Measurements from ENCODE around the gene PRKAR1B.

PRKAR1B gene

DNA sequence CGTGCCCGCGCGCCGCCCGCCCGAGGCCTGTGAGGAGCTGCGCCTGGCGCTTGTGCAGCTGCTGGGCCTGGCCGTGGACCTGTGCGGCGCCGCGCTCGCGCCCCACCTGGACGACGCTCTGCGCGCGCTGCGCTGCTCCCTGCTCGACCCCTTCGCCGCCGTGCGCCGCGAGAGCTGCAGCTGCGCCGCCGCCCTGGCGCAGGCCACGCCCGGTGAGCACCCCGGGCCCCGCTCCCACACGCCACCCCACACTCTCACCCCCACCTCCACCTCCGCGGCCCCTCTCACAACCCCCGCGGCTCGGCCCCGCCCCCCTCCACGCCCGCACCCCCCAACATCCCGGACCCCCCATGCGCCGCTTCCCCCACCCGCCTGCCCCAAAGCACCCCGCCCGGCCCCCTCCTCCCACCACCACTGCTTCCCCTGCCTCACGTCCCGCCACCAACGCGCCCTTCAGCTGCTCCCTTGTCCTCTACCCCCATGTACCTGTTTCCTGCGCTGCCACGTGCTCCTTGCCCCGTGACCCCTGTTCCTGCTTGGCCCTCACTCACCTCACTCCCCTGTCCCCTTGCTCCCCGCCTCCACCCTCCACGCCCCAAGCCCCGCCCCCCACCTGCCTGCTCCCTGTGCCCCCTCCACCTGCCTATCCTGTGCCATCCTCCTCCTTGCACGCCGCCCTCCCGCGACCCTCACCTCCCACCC lies at the start of gene PRKAR1B:
TSS of gene PRKAR1B (minus strand) at position 178 of the 702 bp plus-strand sequence. CDS start 15,776 bp downstream, outside the sequence.
- DNase-seq: no peak

DNA sequence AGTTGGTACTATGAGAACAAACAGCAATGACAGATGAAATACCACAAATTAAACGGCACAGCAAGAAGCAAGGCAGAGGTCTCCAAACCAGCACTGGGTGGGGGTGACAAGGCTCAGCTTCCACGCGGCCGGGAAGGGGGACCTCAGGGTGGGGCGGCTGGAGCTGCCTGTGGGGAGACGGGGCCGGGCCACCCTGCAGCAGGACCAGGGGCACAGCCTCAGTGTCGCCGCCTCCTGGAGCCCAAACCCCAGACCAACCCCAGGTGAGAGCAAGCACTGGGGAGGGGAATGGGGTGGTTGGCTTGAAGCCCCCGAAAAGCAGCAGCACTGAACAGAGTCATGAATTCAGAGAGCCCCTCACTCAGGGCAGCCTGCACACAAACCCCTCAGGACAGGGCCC lies 49.3 kb upstream of the PRKAR1B start:
- DNase-seq: no peak

DNA sequence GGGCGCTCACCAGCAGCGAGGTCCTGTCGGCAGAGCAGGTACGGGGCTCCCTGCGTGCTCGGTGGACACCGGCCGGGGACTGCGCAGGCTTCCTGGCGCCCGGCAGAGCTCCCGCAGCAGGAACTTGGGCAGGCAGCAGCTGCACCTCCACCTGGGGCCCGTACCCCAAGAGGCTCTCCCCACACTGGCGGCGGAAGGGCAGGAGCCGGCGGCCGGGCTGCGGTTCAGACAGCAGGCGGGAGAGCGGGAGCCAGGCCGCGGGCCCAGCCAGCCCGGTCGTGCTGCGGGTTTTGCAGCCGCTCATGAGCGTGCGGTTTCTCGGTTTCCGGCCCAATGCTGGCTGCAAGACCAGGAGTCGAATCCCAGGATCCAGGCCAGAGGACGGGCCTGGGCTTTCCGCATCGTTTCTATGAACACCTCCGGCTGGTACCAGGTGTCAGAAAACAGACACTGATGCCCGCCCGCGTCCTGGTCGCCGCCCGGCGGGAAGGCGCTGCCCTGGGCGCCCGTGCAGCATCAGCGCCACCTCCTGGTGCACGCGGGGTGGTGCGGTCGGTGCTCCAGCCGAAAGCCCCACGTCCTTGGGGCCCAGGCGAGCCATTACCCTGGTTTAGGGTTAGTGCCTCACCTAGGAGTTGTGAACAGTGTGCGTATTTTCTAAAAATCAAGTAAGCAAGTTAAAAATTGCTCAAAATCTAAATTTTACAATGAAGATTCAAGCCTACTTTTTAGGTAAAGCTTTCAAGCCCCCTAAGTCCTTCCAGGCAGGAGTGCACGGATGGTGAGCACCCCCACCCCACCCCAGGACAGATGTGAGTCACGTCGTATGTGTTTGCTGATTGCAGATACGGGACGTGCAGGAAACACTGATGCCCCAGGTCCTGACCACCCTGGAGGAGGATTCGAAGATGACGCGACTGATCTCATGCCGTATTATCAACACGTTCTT lies 47.4 kb upstream of the PRKAR1B start:
- DNase-seq: no peak

DNA sequence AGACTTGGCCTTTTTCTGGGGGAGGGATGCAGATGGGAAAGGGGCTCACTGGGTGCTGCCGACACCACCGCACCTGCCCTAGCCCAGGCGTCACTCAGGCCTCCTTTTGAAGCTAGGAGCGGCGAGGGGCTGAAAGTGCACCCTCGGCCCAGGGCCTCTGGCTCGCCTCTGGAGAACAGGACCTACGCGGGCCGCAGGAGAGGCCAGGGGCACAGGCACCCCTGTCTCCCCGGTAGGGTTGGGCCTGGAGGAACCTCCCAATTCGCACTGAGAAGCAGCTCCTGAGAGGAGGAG lies 46.5 kb upstream of the PRKAR1B start:
- no peak for DNase-seq

DNA sequence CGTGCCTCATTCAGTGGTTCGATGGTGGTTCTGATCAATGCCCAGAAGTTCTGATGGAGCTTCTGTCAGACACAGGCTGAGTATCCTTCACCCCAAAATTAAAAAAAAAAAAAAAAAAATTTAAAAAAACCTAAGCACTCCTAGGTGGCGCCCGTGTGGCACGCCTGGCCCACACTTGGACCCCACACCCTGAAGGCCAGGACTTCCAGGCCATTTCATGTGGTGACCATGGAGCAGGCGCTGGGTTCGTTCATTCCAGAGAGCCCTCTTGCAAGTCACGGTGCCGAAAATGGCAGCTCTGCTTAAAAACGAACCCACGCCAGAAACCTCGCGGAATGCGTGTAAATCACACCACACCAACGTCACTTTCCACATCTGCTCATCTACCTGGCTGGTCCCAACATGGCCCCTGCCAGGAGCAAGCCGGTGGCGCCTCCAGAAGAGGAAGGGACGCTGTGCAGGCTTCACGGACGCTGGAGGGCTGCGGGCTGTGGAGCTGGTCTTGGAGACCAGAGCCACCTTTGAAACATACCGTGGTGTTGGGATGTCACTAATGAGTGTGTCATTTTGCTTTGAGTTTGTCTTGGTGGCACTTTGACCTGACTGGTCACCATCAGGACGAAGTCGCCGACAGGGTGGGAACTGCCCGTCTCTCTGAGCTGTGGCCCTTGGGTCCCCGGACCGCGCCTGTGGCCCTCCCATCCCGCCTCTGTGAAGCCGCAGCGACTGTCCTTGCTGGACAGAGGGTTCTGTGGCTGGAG lies 46.0 kb upstream of the PRKAR1B start:
- DNase-seq: no peak

DNA sequence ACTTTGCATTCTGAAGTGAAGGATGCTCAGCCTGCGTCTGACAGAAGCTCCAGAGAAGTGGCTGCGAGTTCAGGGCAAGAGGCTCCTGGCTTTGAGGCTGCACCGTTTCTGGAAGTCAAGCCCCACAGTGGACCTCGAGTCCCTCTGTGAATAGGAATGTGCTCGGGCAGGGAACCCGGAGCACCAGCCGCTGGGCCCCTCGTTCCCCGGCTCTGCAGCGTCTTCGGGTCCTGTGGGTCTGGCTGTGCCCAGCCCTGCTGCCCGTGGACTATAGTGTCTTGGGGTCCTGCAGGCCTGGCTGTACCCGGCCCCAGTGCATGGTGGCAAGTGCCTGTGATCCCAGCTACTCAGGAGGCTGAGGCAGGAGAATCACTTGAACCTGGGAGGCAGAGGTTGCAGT lies 45.3 kb upstream of the PRKAR1B start:
- no peak for DNase-seq

DNA sequence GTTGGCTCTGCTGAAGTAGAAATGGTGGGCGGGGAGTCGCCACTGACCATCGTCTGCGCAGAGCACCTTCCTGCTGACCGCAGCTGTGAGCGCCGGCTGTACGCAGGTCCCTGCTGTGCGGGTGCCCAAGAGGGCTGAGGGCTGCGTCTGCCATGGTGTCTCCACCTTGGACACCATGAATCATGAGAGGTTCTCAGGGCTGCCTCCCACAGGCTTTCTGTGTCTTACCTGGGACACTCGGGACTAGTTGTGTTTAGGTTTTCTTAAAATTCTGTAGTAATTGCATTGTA lies 44.9 kb upstream of the PRKAR1B start:
- no peak for DNase-seq

DNA sequence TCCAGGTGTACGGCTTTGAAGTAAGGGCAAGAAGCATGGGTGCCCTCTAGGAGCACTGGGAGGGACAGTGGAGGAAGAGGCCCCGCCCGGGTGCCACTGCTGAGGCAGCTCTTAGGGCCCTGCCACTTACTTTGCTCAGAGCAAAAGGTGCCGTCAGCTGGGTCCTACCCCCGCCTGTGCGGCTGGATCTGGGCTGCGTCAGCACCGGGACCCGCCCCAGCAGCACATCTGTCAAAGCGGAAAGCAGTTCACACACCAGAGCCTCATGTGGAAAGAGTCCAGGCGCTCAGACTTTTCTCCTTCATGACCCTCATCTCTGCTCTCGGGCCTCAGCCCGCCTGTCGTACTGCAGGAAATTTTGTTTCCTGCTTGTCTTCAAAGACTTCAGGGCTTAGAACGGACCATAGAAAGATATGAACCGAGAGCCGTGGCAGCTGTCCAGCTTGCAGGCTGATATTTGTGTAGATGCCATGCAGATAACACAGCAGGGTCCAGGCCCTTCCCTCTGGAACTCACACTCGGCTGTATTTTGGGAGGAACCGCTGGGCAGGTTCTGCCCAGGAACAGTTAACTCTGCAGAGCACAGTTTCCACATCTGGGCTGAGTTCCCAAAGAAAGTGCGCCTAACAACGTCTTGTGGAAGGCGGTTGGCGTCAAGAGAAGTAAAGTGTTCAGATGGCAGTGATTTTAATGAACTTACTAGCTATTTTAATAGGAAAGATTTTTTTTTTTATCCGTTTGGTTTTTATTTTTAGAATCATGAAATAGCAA lies 44.3 kb upstream of the PRKAR1B start:
- DNase-seq: no peak

DNA sequence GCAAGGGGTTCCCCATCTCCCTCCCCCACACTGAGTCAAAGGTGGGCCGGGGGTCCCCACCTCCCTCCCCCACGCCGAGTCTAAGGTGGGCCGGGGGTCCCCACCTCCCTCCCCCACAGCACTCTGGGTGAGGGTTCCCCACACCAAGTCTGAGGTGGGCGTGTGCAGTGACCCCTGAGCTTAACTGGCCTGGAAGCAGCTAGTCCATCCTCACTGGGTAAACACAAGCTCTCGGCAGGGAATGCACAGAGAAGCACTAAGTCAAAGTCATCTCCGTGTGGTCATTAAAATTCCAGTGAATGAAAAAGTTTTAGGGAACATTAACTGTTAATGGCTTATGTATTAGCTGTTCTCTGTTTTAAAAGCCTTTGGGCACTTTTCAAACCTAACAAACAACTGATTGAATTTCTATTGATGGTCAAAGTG lies 43.7 kb upstream of the PRKAR1B start:
- DNase-seq: no peak

DNA sequence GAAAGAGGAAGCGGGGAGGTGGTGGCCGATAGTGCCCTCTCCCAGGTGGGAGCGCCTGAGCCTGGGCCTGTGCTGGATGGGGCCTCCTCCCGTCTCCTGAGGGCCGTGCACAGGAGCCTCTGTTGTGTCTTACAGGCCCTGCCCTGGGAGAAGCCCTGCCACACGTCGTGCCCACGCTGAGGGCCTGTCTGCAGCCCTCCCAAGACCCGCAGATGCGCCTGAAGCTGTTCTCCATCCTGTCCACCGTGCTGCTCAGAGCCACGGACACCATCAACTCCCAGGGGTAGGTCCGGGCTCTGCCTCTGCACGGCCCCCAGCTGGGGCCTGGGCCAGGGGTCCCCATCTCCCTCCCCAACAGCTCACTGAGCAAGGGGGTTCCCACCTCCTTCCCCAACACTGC lies 43.3 kb upstream of the PRKAR1B start:
- no peak for DNase-seq

DNA sequence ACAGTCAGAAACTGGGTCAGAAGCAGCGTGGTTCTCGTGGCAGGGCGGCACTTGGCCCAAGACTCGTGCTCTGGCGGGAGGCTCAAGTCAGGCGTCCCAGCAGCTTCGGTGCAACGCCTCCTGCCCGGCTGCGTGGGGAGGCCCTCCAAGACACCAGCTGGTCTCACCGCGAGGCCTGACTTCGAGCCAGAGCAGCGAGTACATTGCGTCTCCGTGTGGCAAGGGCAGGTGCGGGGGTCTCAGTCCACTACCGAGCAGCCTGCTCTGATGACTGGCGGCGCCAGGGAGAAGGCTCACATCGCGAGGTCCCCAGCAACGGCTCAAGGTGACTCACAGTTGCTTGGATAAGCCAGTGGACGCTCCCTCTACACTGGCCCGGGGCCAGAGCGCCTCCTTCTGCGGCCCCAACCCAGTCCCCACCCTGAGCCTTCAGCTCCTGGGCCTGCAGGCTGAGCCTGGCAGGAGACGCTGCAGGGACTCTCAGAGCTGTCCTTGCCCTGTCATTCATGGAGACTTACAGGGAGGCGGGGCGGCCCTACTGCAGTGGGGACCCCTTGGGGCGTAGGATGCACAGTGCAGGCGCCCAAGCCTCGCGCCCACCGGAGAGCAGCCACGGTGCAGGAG lies 41.9 kb upstream of the PRKAR1B start:
- DNase-seq: no peak

DNA sequence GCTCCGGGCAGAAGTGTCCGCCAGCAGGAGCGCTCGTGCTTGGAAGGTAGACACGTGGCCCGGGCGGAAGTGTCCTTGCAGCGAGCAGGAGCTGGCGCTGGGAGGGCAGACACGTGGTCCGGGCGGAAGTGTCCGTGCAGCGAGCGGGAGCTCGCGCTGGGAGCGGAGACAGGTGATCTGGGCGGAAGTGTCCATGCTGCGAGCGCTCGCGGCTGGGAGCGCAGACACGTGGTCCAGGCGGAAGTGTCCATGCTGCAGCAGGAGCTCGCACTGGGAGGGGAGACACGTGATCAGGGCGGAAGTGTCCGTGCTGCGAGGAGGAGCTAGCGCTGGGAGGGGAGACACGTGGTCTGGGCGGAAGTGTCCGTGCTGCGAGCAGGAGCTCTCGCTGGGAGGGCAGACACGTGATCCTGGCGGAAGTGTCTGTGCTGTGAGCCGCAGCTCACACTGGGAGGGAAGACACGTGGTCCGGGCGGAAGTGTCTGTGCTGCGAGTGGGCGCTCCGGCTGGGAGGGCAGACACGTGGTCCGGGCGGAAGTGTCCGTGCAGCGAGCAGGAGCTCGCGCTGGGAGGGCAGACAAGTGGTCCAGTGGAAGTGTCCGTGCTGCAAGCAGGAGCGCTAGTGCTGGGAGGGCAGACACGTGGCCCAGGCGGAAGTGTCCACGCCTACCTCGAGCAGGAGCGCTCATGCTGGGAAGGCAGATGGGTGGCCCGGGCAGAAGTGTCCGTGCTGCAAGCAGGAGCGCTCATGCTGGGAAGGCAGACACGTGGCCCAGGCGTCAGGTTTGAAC lies 41.1 kb upstream of the PRKAR1B start:
- DNase-seq: no peak

DNA sequence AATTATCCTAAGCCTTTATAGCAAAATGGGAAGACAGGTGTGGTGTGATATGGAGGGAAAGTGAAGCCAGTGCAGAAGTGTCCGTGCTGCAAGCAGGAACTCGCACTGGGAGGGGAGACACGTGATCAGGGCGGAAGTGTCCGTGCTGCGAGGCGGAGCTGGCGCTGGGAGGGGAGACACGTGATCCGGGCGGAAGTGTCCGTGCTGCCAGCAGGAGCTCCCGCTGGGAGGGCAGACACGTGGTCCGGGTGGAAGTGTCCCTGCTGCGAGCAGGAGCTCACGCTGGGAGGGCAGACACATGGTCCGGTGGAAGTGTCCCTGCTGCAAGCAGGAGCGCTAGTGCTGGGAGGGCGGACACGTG lies 40.5 kb upstream of the PRKAR1B start:
- no peak for DNase-seq

DNA sequence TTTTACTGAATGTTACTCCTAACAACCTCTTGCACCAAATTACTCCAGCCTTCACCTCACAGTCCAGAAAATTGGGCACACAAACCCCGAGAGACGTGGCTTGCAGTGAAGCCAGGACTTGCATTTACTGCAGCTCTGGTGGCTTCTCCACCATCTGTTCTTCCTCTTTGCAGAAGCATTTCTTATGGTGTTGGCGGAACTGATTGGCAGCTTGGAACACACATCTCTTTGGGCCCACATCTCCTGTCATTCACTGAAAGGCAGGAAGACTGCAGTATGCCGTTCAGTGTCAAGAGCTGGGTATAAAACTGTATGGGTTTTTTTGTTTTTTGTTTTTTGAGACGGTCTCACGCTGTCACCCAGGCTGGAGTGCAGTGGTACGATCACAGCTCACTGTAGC lies 38.3 kb upstream of the PRKAR1B start:
- no peak for DNase-seq

DNA sequence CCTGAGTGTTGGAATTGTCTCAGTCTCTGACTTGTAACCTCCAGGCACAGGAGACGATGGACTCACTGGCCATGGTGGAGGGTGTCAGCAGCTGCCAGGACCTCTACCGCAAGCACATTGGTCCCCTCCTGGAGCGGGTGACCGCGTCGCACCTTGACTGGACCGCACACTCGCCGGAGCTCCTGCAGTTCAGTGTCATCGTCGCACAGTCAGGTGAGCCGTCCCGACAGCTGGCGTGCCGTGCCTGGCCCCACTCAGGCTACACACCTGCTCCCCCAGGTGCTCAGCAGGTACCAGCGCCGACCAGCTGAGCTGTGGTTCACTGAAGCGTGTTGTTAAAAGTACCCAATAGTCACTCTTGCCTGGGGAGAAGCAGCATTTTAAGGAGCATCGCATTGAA lies 36.7 kb upstream of the PRKAR1B start:
- no peak for DNase-seq

DNA sequence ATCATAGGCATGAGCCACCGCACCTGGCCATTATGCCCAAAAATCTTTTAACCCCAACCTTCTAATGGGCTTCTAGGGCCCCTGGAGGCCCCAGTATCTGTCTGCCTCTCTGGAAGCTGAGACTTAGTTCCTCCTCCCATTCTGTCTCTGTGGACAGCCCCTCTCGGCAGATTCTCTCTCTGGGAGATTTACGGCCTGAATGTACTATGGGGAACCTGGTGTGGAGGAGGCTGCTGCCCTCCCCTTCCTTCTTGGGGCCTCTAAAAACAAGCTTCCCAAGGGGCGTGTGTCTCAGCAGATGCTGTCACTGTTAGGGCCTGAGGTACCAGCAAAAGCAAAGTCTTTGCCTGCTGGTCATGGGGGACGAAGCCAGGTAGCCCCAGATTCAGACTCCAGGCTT lies 35.8 kb upstream of the PRKAR1B start:
- DNase-seq: no peak

DNA sequence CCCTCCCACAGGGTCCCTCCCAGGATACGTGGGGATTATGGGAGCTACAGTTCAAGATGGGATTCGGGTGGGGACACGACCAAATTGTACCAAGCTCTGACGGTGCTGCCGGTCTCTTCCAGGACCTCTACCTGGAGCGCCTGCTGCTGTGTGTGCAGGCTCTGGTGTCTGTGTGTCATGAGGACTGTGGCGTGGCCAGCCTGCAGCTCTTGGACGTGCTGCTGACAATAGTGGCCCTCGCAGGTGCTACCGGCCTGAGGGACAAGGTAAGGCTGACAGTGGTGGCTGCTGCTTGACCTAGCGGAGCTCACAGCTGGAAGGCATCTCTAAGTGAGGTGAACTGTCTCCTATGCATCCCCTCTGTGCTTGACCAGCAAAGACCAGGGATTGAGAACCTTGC lies 34.5 kb upstream of the PRKAR1B start:
- no peak for DNase-seq

DNA sequence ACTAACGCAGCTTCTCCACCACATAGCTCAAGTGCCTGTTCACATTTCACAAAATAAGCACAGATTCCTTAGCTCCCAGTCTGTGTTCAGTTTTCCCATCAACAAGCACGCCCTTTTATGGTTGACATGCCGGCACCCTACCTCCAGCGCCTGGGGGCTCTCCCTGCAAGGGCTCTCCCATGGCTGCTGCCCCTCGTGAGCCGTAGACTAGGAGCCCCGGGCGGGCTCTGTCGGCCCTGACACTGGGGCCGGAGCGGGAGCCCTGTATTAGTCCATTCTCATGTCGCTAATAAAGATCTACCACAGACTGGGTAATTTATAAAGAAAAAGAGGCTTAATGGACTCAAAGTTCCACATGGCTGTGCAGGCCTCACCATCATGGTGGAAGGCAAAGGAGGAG lies 34.0 kb upstream of the PRKAR1B start:
- no peak for DNase-seq

DNA sequence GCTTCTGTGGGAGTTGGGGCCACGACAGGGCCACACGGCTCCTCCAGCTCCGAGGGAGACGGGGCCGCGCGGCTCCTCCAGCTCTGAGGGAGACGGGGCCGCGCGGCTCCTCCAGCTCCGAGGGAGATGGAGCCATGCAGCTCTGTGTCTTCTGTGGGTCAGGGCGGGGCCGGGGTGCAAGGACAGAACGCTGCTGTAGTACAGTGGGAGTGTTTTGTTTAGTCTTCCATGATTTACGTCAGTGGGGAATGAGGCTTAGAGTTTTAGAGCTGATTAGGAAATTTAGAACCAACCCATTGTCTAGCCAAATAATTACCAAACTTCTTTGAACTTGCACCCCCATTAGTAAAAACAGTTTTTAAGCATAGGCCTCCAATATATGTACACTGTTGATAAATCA lies 32.9 kb upstream of the PRKAR1B start:
- DNase-seq: no peak

DNA sequence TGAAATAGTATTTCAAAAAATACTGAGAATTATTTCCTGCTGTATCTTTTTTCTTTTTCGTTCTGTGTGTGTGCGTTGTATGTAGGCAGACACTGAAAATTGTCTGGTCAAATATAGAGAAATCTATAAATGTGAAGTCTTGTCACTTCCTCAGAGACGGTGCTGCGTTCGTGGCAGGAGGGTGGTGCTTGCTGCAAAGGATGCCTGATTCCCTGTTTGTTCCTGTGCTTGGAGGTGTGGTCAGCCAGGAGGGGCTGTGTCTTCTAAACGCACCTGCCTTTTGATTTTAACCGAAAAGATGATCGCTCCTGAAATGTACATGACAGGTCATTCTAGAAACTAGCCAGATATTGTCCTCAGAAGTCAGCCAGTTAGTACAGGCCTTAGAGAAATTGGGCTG lies 32.5 kb upstream of the PRKAR1B start:
- DNase-seq: no peak

DNA sequence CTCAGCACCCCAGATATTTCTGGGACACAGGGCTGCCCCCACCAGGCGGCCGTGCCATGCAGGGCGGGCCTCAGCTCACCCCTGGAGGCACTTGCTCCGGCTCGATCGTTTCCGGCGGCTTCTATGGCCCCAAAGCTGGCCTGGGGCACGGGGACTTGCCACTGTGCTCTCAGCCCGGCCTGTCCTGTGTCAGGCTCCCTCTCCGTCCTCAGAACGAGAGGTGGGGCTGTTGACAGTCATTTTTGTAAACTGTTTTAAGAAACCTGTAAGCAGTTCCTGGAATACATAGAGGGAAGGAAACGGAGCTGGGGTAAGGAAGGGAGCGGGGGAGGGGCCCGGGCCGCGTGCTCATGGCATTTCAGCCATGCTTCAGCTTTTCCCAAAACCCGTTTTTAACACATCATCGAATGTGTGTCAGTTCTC lies 30.7 kb upstream of the PRKAR1B start:
- no peak for DNase-seq

Data from amniotic stem cell (primary cell).